Mucosa of stomach (tissue), 1 donor: ENCODE data around the gene RALGPS1.

Experiments
- H3K27me3 ChIP-seq: one replicate; pipeline ENCODE4 v1.7.0; 2013; ENCODE audit warnings: mild to moderate bottlenecking, low read length; ENCODE audit not compliant: control insufficient read depth, insufficient read depth
- H3K36me3 ChIP-seq: one replicate; pipeline ENCODE4 v1.7.0; 2013; ENCODE audit warnings: low read length; ENCODE audit not compliant: control insufficient read depth, insufficient read depth
- H3K4me1 ChIP-seq: one replicate; pipeline ENCODE4 v1.7.0; 2013; ENCODE audit warnings: mild to moderate bottlenecking, low read length; ENCODE audit not compliant: control insufficient read depth, insufficient read depth
- H3K4me3 ChIP-seq: one replicate; pipeline ENCODE4 v1.7.0; 2013; ENCODE audit warnings: low read length
- H3K9ac ChIP-seq: one replicate; pipeline ENCODE4 v1.7.0; 2013; ENCODE audit warnings: mild to moderate bottlenecking, low read length, moderate library complexity
- H3K9me3 ChIP-seq: one replicate; pipeline ENCODE4 v1.7.0; 2013; ENCODE audit warnings: mild to moderate bottlenecking, low read length, moderate library complexity; ENCODE audit not compliant: control insufficient read depth
- donor health status: Pancreatic carcinoma.

The RALGPS1 gene

DNA sequence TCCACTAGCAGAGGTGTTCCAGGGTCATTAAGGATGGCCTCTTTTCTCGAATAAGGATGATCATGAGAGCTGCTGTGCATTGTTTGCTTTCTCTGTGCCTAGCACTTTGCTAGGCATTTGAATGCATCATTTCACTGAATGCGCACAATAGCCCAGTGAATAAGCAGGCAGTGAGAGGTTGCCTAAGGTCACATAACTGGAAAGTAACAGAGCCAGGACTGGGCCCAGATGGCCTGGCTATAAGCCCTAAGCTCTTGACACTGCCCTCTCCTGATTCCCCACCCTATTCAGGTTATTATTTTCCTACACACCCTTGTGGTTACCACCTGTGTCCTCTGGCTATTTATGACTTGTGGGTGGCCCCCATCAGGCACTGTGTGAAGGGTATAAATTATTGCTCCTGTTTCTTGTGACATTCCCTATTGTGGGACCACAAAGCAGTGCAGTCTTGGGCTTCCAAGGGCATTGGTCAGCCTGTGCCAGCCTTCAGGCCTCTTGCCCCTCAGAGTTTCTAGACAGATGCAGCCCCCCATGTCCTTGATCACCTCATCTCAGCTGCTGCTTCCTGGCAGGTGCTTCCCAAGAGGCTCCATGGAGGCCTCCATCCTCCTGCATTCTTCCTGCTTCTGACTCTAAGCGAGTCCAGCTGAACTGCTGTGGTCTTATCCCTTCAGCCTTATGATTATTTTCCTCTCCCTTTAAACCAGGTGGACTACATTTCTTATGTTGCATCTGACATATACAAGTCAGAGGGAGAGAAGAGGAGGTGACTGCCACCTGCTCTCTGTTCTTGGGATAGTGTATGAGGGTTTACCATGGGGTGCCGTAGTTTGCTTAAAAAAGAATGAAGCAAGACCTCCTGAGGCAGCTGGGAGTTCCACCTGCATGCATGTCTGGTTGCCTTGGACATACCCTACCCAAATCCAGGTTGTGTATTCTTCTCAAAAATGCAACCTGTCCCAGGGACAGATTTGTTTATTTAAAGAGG, 160.3 kb downstream of the RALGPS1 start:
- Histone ChIP-seq H3K9me3 (no peaks in the 10 kb centered on the region), H3K9ac (no peak overlapping the region), H3K27me3 (no peaks in the 10 kb centered on the region), H3K4me1 (peaks cover 21% of the 10 kb centered on the region), H3K36me3 (no peaks in the 10 kb centered on the region), H3K4me3 (no peak overlapping the region)

- Histone ChIP-seq H3K36me3 (no peaks in the 10 kb centered on the region), H3K27me3 (no peaks in the 10 kb centered on the region), H3K4me1 (peaks cover 21% of the 10 kb centered on the region), H3K9ac (no peak overlapping the region), H3K9me3 (no peaks in the 10 kb centered on the region), H3K4me3 (no peak overlapping the region)
These were observed 161.2 kb downstream of the RALGPS1 start for GRCh38 chr9:127075624-127076372.

- no peaks in the 10 kb centered on the region for H3K27me3 ChIP-seq
- no peak overlapping the region for H3K9ac ChIP-seq
- peaks cover 21% of the 10 kb centered on the region for H3K4me1 ChIP-seq
- H3K4me3 ChIP-seq: no peak overlapping the region
- no peaks in the 10 kb centered on the region for H3K9me3 ChIP-seq
- H3K36me3 ChIP-seq: no peaks in the 10 kb centered on the region
These were observed 162.5 kb downstream of the RALGPS1 start for GRCh38 chr9:127076860-127077643.

GRCh38 chr9:127077644-127077946, 163.0 kb downstream of the RALGPS1 start:
- peaks cover 21% of the 10 kb centered on the region for H3K4me1 ChIP-seq
- H3K9ac ChIP-seq: no peak overlapping the region
- no peaks in the 10 kb centered on the region for H3K9me3 ChIP-seq
- H3K36me3 ChIP-seq: no peaks in the 10 kb centered on the region
- H3K27me3 ChIP-seq: no peaks in the 10 kb centered on the region
- no peak overlapping the region for H3K4me3 ChIP-seq

DNA sequence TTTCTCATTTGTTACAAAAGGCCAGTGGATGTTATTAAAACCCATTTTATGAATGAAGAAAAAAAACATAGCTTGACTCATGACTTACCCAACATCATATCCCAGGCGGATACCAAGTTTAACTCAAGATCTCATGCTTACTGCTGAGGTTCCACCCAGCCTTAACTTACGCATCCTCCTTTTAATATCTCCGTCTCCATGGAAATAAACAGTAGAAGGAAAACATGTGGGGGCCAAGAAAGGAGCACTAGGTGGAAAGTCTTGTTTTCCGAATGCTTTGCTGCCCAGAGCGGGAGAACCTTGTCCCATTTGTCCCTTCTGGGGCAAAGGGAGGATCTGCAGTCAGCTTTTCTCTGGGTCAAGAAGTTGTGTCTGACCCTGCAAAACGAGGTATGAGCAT, 163.8 kb downstream of the RALGPS1 start:
- Histone ChIP-seq H3K4me3 (no peak overlapping the region), H3K9me3 (no peaks in the 10 kb centered on the region), H3K27me3 (no peaks in the 10 kb centered on the region), H3K9ac (no peak overlapping the region), H3K4me1 (peaks cover 21% of the 10 kb centered on the region), H3K36me3 (no peaks in the 10 kb centered on the region)

DNA sequence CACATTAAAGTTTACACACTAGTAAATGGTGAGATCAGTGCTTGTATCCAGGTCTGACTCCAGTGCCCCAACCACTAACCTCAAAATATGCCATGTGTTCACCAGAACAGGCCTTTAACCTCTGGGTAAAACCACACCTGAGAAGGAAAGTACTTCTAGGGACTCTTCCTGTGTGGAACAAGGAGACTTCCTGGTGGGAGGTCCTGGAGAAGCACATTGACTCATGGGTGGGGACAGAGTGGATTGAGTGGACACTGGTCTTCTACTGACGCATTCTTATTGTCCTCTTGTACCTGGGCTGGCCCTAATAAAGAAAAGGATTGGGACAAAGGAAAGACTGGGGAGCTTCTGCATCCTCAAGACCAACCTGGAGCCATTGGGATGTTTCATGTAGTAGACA, 164.4 kb downstream of the RALGPS1 start:
- H3K9me3 ChIP-seq: no peaks in the 10 kb centered on the region
- H3K9ac ChIP-seq: no peak overlapping the region
- H3K4me3 ChIP-seq: no peak overlapping the region
- H3K4me1 ChIP-seq: peaks cover 21% of the 10 kb centered on the region
- no peaks in the 10 kb centered on the region for H3K36me3 ChIP-seq
- no peaks in the 10 kb centered on the region for H3K27me3 ChIP-seq

GRCh38 chr9:127079446-127080140, 165.0 kb downstream of the RALGPS1 start:
- no peak overlapping the region for H3K9ac ChIP-seq
- no peak overlapping the region for H3K4me3 ChIP-seq
- H3K9me3 ChIP-seq: no peaks in the 10 kb centered on the region
- H3K36me3 ChIP-seq: no peaks in the 10 kb centered on the region
- H3K4me1 ChIP-seq: peaks cover 17% of the 10 kb centered on the region
- H3K27me3 ChIP-seq: no peaks in the 10 kb centered on the region

DNA sequence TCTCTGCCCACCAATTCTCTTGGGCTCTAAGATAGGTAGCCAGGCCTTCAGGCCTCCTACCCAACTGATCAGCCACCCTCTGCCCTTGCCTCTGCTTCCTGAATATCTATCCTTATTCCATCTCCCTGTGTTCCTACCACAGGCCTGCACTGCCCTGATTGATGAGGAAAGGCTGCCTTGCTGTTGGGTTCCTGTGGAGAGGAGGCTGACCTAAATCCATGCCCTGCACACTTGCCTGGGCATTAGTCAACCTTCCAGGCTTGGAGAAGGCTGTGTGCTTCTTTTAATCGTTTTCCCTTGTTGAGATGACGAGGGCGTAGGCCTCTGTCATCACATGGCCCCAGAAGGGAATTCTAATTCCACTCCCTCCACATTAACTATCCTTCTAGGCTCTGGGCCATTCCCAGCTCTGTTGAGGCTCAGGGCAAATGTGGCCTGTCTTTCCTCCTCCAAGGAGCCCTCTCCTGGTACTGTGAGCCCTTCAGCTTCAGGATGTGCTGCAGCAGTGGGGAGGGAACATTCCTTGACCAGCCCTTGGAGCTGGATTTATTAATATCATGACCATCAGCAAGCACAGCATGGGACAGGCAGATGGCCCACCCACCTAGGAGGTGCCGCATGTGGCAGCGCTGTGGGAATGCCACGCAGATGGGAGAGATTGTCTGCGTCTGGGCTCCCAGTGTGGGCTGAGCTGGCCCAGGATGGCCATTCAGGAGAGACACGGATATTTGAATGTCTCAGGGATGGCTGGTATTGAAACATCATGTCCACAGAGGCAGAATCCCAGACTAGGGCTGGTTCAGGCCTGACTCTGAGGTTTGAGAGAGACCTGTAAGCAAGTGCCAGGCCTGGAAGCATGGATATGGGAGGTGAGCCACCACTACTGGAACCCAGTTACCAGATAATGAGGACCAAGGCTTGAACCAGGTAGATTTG, 166.9 kb downstream of the RALGPS1 start:
- no peak overlapping the region for H3K4me3 ChIP-seq
- no peaks in the 10 kb centered on the region for H3K9me3 ChIP-seq
- no peaks in the 10 kb centered on the region for H3K4me1 ChIP-seq
- H3K36me3 ChIP-seq: no peaks in the 10 kb centered on the region
- H3K27me3 ChIP-seq: no peaks in the 10 kb centered on the region
- H3K9ac ChIP-seq: no peak overlapping the region

DNA sequence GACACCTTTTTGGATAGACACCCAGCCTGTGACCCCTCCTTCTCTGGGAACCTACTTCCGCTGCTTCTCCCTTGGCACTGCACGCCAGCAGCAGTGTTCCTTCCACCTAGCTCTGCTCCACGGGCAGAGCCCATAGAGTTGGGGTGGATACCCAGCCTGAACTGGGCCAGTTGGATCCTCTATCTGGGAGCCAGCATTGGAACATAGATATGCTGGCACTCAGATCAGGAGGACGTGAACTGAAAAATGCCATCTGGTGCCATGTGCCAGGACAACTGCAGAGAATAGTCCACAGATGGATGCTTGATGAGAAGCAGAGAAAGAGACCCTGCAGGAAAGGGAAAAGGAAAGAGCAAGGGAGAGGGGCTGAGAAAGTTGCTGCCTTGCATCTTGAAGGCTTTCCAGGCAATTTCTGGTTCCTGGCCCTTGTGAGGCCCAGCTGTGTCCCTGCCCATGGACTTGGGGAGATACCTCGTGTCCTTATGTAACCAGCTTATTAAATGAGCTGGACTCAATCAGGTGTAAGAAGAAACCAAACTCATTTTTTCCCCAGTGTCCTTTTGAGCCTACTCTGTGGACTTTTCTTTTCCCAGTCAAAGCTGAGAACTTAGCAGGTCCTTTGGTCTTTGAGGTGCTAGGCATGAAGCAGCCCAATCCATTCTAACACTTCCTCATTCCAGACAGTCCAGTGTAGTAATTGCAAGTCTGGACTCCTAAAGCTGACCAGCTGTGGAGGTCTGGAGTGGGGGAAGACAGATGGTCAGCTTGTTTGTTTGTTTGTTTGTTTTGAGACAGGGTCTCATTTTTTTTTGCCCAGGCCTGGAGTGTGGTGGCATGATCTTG, 168.8 kb downstream of the RALGPS1 start:
- Histone ChIP-seq H3K4me3 (no peak overlapping the region), H3K9me3 (no peaks in the 10 kb centered on the region), H3K27me3 (no peaks in the 10 kb centered on the region), H3K4me1 (no peaks in the 10 kb centered on the region), H3K9ac (no peak overlapping the region), H3K36me3 (no peaks in the 10 kb centered on the region)
